ENCODE measurements around the gene CENPT.

- TF ChIP-seq CTCF (IDR thresholded peaks at IDR 0.05): no peak
- TF ChIP-seq EZH2 (IDR thresholded peaks at IDR 0.05; ENCODE audit: borderline replicate concordance, insufficient read depth, low read depth, low read length, poor library complexity, severe bottlenecking): no peak
These were observed 38.1 kb upstream of the CENPT start for GRCh38 chr16:67885545-67885944.
